HG03342 (cell line): Measurements from ENCODE around the gene VPS33A.
"Not testable (repeated sequence)": the region's sequence is repeated elsewhere in the genome, so short reads cannot be mapped to it uniquely, and the experiment has no call there.

Experiments
- ATAC-seq: cut with Tn5 transposase; IDR thresholded peaks from one replicate; pipeline ENCODE4 v1.9.1; 2021; ENCODE audit warnings: mild to moderate bottlenecking, moderate library complexity; ENCODE audit not compliant: unreplicated experiment

The VPS33A gene

GRCh38 chr12:122266230-122266901, at the start of gene VPS33A:
TSS of gene VPS33A (minus strand) at chr12:122266494. CDS start at chr12:122266408, 86 bp downstream.
- peak; percentile 89 for ATAC-seq

- ATAC-seq = no peak
These were observed 46.6 kb upstream of the VPS33A start for GRCh38 chr12:122312926-122313325.

GRCh38 chr12:122311696-122312095, 45.4 kb upstream of the VPS33A start:
- ATAC-seq = no peak

GRCh38 chr12:122310626-122311333, 44.5 kb upstream of the VPS33A start:
- no peak for ATAC-seq

GRCh38 chr12:122309564-122310121, 43.3 kb upstream of the VPS33A start:
- ATAC-seq = no peak

- no peak for ATAC-seq
These were observed 42.5 kb upstream of the VPS33A start for GRCh38 chr12:122308811-122309210.

- no peak for ATAC-seq
These were observed 40.1 kb upstream of the VPS33A start for GRCh38 chr12:122306407-122306806.

- ATAC-seq = no peak
These were observed 38.6 kb upstream of the VPS33A start for GRCh38 chr12:122304924-122305323.

GRCh38 chr12:122303068-122303467, 36.8 kb upstream of the VPS33A start:
- no peak for ATAC-seq

GRCh38 chr12:122298071-122298748, 31.9 kb upstream of the VPS33A start:
- ATAC-seq = no peak

GRCh38 chr12:122297494-122297893, 31.2 kb upstream of the VPS33A start:
- ATAC-seq = no peak

GRCh38 chr12:122295877-122296276, 29.6 kb upstream of the VPS33A start:
- no peak for ATAC-seq

GRCh38 chr12:122293081-122293480, 26.8 kb upstream of the VPS33A start:
- ATAC-seq = no peak

- no peak for ATAC-seq
These were observed 25.1 kb upstream of the VPS33A start for GRCh38 chr12:122291431-122291830.

GRCh38 chr12:122283680-122284079, 17.4 kb upstream of the VPS33A start:
- no peak for ATAC-seq

GRCh38 chr12:122282061-122282460, 15.8 kb upstream of the VPS33A start:
- no peak for ATAC-seq

GRCh38 chr12:122276242-122276641, 9.9 kb upstream of the VPS33A start:
- no peak for ATAC-seq

GRCh38 chr12:122275459-122275858, 9.2 kb upstream of the VPS33A start:
- no peak for ATAC-seq

- ATAC-seq = peak; percentile 34
These were observed 436 bp downstream of the VPS33A start for GRCh38 chr12:122265886-122266229.

GRCh38 chr12:122265476-122265875, 818 bp downstream of the VPS33A start:
- ATAC-seq = peak; percentile 9

- ATAC-seq = not testable (repeated sequence)
These were observed 5.6 kb downstream of the VPS33A start for GRCh38 chr12:122260735-122261134.

GRCh38 chr12:122258939-122259338, 7.4 kb downstream of the VPS33A start:
- ATAC-seq = not testable (repeated sequence)
